GM23248 (cell line): ENCODE data around the gene FBXL22.

Experiments
- EZH2 ChIP-seq: fragments of 200-600 bp; sonication (generic); IDR thresholded peaks from 2 replicates; pipeline ENCODE4 v1.6.1; 2018; ENCODE audit warnings: antibody characterized with exemption, mild to moderate bottlenecking; ENCODE audit not compliant: insufficient read depth, poor library complexity, severe bottlenecking
- EZH2phosphoT487 ChIP-seq: fragments of 200-600 bp; sonication (generic); IDR thresholded peaks from 2 replicates; pipeline ENCODE4 v1.6.1; 2018; ENCODE audit warnings: antibody characterized with exemption, moderate library complexity, mild to moderate bottlenecking, low read depth; ENCODE audit not compliant: insufficient read depth

DNA sequence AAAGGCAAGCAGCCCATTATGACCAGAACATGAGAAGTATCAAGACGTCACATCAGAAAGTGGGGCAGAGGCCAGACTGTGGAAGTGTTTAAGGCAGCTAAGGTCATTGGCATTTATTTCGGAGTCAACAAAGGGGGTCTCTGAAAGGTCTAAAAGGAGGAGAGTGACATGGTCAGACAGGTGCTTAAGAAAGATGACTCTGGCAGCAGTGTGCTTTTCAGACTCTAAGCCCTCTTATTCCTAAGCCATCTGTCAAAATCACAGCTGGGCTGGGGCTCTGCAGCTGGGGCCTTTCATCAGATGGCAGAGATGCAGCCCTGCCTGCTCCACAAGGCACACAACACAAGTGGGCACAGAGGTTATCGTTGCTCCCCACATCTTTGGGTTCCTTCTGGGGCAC lies 14.0 kb downstream of the FBXL22 start:
- TF ChIP-seq EZH2 (no peak), EZH2phosphoT487 (no peak)
